Measurements from ENCODE around the gene SYNGR3. TPM values are rescaled to one million over a fixed set of nuclear protein-coding genes. Genes with fewer than 3 reads are reported as not detected.

Gene SYNGR3
- total RNA-seq, 2 experiments from 2014 or later: 1.3 to 1.9 TPM

DNA sequence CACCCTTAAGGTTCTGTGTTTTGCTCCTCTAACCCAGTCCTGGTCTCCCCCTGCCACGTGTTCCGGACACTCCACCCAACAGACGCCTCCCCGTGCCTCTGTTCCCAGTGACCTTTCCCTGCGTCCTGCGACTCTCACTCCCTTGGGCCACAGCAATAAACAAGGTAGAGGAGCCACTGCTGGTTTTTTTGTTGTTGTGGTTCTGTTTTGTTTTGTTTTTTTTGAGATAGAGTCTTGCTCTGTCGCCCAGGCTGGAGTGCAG is 26.1 kb downstream of the SYNGR3 start:
- POLR2A ChIA-PET: no interaction called here
- Mint-ChIP-seq H3K4me3 (no peak overlapping the region), H3K9me3 (no peaks in the 10 kb centered on the region), H3K4me1 (peaks cover 4% of the 10 kb centered on the region), H3K27me3 (peaks cover 17% of the 10 kb centered on the region), H3K27ac (no peak overlapping the region), H3K36me3 (ENCODE audit: low read depth) (no peaks in the 10 kb centered on the region)
- CTCF ChIA-PET: interaction anchor here (0.9 to 1.9 kb wide), 4 partner anchors 13 to 130 kb away, joined by 3 to 5 read pairs (median 4); no protein-coding TSS in a partner anchor
- no peak for DNase-seq

GRCh38 chr16:2016407-2016922 is 26.7 kb downstream of the SYNGR3 start:
- H3K27me3 Mint-ChIP-seq: peaks cover 20% of the 10 kb centered on the region
- no peak for DNase-seq
- H3K36me3 Mint-ChIP-seq (ENCODE audit: low read depth): no peaks in the 10 kb centered on the region
- ChIA-PET POLR2A (no interaction called here), CTCF (interaction anchor here (0.9 to 1.9 kb wide), 5 partner anchors 13 to 130 kb away, joined by 3 to 5 read pairs (median 4); partner anchors contain the start of genes NTHL1 and TSC2)
- no peaks in the 10 kb centered on the region for H3K9me3 Mint-ChIP-seq
- no peak overlapping the region for H3K4me3 Mint-ChIP-seq
- peaks cover 5% of the 10 kb centered on the region for H3K4me1 Mint-ChIP-seq
- no peak overlapping the region for H3K27ac Mint-ChIP-seq

GRCh38 chr16:2019518-2019920 is 29.7 kb downstream of the SYNGR3 start, which contains the start of gene NPW:
TSS of gene NPW (plus strand) at chr16:2019785.
- ChIA-PET POLR2A (no interaction called here), CTCF (interaction anchor here (1.1 to 1.3 kb wide), 2 partner anchors 15 to 134 kb away, joined by 3 to 4 read pairs; no protein-coding TSS in a partner anchor)
- no peaks in the 10 kb centered on the region for H3K9me3 Mint-ChIP-seq
- peak; percentile 18 for DNase-seq
- H3K4me3 Mint-ChIP-seq: no peak within 1 kb of the TSS
- H3K27me3 Mint-ChIP-seq: peaks cover 30% of the 10 kb centered on the region
- H3K27ac Mint-ChIP-seq: no peak within 1 kb of the TSS
- no peaks in the 10 kb centered on the region for H3K36me3 Mint-ChIP-seq (ENCODE audit: low read depth)
- H3K4me1 Mint-ChIP-seq: peaks cover 21% of the 10 kb centered on the region

DNA sequence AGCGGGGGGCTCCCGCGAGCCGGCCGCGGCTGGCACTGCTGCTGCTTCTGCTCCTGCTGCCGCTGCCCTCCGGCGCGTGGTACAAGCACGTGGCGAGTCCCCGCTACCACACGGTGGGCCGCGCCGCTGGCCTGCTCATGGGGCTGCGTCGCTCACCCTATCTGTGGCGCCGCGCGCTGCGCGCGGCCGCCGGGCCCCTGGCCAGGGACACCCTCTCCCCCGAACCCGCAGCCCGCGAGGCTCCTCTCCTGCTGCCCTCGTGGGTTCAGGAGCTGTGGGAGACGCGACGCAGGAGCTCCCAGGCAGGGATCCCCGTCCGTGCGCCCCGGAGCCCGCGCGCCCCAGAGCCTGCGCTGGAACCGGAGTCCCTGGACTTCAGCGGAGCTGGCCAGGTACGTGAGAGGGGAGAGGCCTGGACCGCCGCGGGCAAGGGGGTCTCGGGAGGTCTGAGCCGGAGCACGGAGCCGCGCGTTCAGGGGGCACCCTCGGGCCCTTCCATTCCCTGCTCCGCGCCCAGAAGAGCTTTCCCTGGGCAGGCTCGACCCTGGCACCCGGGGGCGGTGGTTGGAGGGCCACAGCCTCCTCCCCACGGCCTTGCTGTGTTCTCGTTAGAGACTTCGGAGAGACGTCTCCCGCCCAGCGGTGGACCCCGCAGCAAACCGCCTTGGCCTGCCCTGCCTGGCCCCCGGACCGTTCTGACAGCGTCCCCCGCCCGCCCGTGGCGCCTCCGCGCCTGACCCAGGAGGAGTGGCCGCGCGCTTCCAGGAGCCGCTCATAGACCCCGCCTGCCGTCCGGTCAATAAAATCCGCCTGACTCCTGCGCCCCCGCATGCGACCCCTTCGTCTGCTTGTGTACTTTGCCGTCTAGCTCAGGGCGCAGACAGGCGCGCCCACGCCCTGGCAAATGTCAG is 30.4 kb downstream of the SYNGR3 start:
- no peaks in the 10 kb centered on the region for H3K36me3 Mint-ChIP-seq (ENCODE audit: low read depth)
- no peak overlapping the region for H3K4me3 Mint-ChIP-seq
- POLR2A ChIA-PET: no interaction called here
- peaks cover 21% of the 10 kb centered on the region for H3K4me1 Mint-ChIP-seq
- no peak for DNase-seq
- no peak overlapping the region for H3K27ac Mint-ChIP-seq
- peaks cover 30% of the 10 kb centered on the region for H3K27me3 Mint-ChIP-seq
- H3K9me3 Mint-ChIP-seq: no peaks in the 10 kb centered on the region
- CTCF ChIA-PET: interaction anchor here (0.6 to 1.3 kb wide), 3 partner anchors 16 to 133 kb away, joined by 3 to 4 read pairs (median 4); no protein-coding TSS in a partner anchor

GRCh38 chr16:2022723-2023091 is 32.9 kb downstream of the SYNGR3 start:
- Mint-ChIP-seq H3K27me3 (peaks cover 39% of the 10 kb centered on the region), H3K4me1 (peaks cover 28% of the 10 kb centered on the region), H3K36me3 (ENCODE audit: low read depth) (no peaks in the 10 kb centered on the region), H3K4me3 (peak overlapping the region; percentile 55), H3K9me3 (no peaks in the 10 kb centered on the region), H3K27ac (no peak overlapping the region)
- POLR2A ChIA-PET: interaction anchor here (1.3 kb wide), 1 partner anchor 118 kb away, joined by 4 read pairs; no protein-coding TSS in a partner anchor
- no peak for DNase-seq
- CTCF ChIA-PET: interaction anchor here (0.6 to 2.2 kb wide), 18 partner anchors 8 to 317 kb away, joined by 3 to 13 read pairs (median 3); partner anchors contain the start of genes MAPK8IP3, NTHL1, TRAF7 and TSC2

- Mint-ChIP-seq H3K4me3 (peak overlapping the region; percentile 55), H3K9me3 (no peaks in the 10 kb centered on the region), H3K27ac (peak overlapping the region; percentile 67), H3K36me3 (ENCODE audit: low read depth) (no peaks in the 10 kb centered on the region), H3K4me1 (peaks cover 28% of the 10 kb centered on the region), H3K27me3 (peaks cover 44% of the 10 kb centered on the region)
- ChIA-PET CTCF (interaction anchor here (0.6 to 2.8 kb wide), 18 partner anchors 10 to 317 kb away, joined by 3 to 13 read pairs (median 4); partner anchors contain the start of genes MAPK8IP3, NTHL1, TRAF7 and TSC2), POLR2A (interaction anchor here (0.8 to 1.3 kb wide), 3 partner anchors 58 to 131 kb away, joined by 3 to 4 read pairs (median 3); no protein-coding TSS in a partner anchor)
- DNase-seq: peak; percentile 94
Observed at GRCh38 chr16:2023092-2024031, 33.6 kb downstream of the SYNGR3 start.

DNA sequence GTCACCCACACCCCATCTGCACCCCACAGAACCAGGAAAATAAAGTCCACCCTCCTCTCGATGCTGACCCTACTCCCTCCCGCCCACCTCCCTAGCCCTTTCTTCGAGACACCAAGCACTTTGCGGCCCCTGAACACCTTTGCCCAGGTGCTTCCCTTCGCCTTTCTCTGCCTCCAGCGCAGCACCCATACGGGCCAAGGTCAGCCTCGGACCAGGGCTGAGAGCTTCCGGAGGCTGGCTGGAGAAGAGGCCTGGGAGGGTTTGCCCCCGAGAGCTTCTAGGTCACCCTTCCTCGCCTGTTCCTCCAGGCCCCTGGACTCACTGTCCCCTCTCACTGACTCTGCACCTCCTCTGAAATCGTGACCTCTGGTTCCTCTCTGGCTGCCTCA is 34.3 kb downstream of the SYNGR3 start:
- Mint-ChIP-seq H3K27me3 (peaks cover 41% of the 10 kb centered on the region), H3K27ac (peak overlapping the region; percentile 60), H3K4me1 (peaks cover 28% of the 10 kb centered on the region), H3K9me3 (no peaks in the 10 kb centered on the region), H3K4me3 (no peak overlapping the region), H3K36me3 (ENCODE audit: low read depth) (no peaks in the 10 kb centered on the region)
- ChIA-PET CTCF (interaction anchor here (0.6 to 2.8 kb wide), 3 partner anchors 116 to 473 kb away, joined by 3 to 13 read pairs (median 8); no protein-coding TSS in a partner anchor), POLR2A (interaction anchor here (0.8 to 1.1 kb wide), 2 partner anchors 59 to 130 kb away, joined by 3 read pairs; no protein-coding TSS in a partner anchor)
- DNase-seq: no peak

DNA sequence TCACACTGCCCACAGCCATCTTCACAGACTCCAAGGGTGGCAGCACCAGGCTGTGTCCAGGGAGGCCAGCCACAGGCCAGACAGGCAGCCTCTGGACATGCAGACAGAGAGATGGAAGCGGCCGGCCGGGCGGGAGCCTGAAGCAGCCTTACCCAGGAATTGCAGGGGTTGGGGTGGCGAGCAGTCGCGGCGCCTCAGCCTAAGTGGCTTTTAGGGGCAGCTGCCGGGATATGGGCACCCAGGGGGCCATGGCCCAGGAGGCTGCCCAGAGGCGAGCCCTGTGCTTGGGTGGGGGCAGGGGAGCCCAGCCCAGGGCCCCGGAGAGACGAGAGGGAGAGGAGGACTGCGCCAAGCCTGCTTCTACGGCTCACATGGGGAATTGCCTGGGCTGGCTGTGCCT is 35.5 kb downstream of the SYNGR3 start:
- peaks cover 36% of the 10 kb centered on the region for H3K27me3 Mint-ChIP-seq
- CTCF ChIA-PET: interaction anchor here (2.8 kb wide), 1 partner anchor 115 kb away, joined by 8 read pairs; no protein-coding TSS in a partner anchor
- no peak overlapping the region for H3K27ac Mint-ChIP-seq
- peak overlapping the region; percentile 51 for H3K4me3 Mint-ChIP-seq
- POLR2A ChIA-PET: no interaction called here
- no peaks in the 10 kb centered on the region for H3K36me3 Mint-ChIP-seq (ENCODE audit: low read depth)
- peaks cover 28% of the 10 kb centered on the region for H3K4me1 Mint-ChIP-seq
- H3K9me3 Mint-ChIP-seq: no peaks in the 10 kb centered on the region
- no peak for DNase-seq

DNA sequence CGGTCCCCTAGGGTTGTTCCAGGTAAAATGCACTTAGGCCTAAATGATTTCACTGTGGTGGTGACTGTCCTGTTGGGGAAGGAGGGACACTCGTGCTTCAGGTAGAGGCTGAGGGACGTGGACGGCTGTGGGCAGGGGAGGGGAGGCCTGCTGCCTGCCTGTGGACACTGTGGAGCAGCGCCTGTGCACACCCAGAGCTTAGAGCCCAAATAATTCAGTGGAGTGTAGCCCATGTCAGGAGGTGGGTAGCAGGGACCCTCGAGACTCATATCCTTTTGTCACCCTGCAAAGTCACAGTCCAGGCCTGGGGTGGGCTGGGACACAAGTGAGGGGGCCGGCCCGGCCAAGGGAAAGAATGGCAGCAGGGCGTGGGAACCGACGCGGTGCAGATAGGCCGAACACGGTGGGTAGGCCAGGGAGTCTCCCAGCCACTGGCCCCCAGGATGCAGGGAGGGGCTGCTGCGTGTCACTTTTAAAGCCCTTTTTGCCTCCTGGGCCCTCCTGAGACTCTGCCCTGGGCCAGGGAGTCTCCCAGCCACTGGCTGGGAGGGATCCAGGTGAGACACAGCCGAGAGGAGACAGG is 36.2 kb downstream of the SYNGR3 start:
- Mint-ChIP-seq H3K36me3 (ENCODE audit: low read depth) (no peaks in the 10 kb centered on the region), H3K27ac (no peak overlapping the region), H3K27me3 (peaks cover 29% of the 10 kb centered on the region), H3K9me3 (no peaks in the 10 kb centered on the region), H3K4me1 (peaks cover 23% of the 10 kb centered on the region), H3K4me3 (peak overlapping the region; percentile 51)
- ChIA-PET CTCF (interaction anchor here (2.8 kb wide), 1 partner anchor 114 kb away, joined by 8 read pairs; no protein-coding TSS in a partner anchor), POLR2A (interaction anchor here (0.9 kb wide), 1 partner anchor 130 kb away, joined by 3 read pairs; the partner anchor contains the start of gene TRAF7)
- DNase-seq: no peak

DNA sequence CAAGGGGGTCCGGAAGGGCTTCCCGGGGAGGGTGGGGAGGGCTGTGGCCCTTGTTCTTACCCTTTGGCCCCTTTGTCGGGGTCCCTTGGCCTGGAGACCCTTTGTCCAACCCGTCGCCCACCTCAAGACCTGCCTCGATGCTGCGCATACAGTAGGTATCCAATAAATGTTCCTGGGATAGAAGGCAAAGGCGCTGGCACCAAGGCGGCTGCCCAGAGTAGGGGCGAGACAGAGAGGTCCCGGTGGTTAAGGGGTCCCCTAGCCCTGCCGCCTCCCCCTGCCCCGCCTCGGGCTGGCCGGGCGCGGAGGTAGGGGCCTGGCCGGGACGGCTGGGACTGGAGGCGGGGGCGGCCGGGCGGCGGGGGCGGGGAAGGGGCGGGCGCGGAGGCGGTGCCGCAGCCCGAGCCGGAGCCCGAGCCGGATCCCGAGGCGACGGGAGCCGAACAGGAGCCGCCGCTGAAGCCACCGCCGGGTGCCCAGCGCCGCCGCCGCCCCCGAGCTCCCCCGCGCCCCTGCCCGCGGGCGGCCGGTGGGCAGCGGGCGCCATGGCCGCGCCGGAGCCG is 36.8 kb downstream of the SYNGR3 start, which contains the start of gene NHERF2:
Gene NHERF2 (plus strand): TSS at position 442 of the 563 bp plus-strand sequence. CDS start 104 bp downstream, at position 546.
- Mint-ChIP-seq H3K27ac (no peak within 1 kb of the TSS), H3K4me3 (peak within 1 kb of the TSS; percentile 51), H3K27me3 (peaks cover 26% of the 10 kb centered on the region), H3K9me3 (no peaks in the 10 kb centered on the region), H3K4me1 (peaks cover 22% of the 10 kb centered on the region), H3K36me3 (ENCODE audit: low read depth) (no peaks in the 10 kb centered on the region)
- POLR2A ChIA-PET: interaction anchor here (0.9 kb wide), 1 partner anchor 129 kb away, joined by 3 read pairs; the partner anchor contains the start of gene TRAF7
- DNase-seq: no peak
- CTCF ChIA-PET: interaction anchor here (2.8 kb wide), 1 partner anchor 114 kb away, joined by 8 read pairs; no protein-coding TSS in a partner anchor

All from activated CD4-positive, alpha-beta T cell treated with anti-CD3 and anti-CD28 coated beads, Interleukin-2, amount 10 ng/mL, durations not matched to agents 7 days and 5 days (primary cell).